Measurements from ENCODE around the gene EZR. TPM values are rescaled to one million over a fixed set of nuclear protein-coding genes. Genes with fewer than 3 reads are reported as not detected.
"Not testable (repeated sequence)": the region's sequence is repeated elsewhere in the genome, so short reads cannot be mapped to it uniquely, and the experiment has no call there.

Gene EZR
- total and polyA plus RNA-seq, 11 donors: 114 to 541 (median 161) TPM

GRCh38 chr6:158825038-158825950, 6.1 kb upstream of the EZR start:
- H3K27me3 ChIP-seq: no peaks in the 10 kb centered on the region
- peak overlapping the region in 1 of 12 donors; percentile 7 for H3K4me3 ChIP-seq
- WGBS, 4 donors: 69 to 78% (median 71%) methylated on average over 13 of the region's 13 CpGs
- H3K9me3 ChIP-seq: no peaks in the 10 kb centered on the region
- ATAC-seq (peak; percentile 12 to 66 (median 60)), DNase-seq (peak in 1 of 5 donors; percentile 43)
- intact Hi-C loops (cut with DNase I): no loop called here
- TF ChIP-seq, protein P1, sequence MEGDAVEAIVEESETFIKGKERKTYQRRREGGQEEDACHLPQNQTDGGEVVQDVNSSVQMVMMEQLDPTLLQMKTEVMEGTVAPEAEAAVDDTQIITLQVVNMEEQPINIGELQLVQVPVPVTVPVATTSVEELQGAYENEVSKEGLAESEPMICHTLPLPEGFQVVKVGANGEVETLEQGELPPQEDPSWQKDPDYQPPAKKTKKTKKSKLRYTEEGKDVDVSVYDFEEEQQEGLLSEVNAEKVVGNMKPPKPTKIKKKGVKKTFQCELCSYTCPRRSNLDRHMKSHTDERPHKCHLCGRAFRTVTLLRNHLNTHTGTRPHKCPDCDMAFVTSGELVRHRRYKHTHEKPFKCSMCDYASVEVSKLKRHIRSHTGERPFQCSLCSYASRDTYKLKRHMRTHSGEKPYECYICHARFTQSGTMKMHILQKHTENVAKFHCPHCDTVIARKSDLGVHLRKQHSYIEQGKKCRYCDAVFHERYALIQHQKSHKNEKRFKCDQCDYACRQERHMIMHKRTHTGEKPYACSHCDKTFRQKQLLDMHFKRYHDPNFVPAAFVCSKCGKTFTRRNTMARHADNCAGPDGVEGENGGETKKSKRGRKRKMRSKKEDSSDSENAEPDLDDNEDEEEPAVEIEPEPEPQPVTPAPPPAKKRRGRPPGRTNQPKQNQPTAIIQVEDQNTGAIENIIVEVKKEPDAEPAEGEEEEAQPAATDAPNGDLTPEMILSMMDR (IDR thresholded peaks at IDR 0.05): no peak
- no peak for TF ChIP-seq POLR2A (IDR thresholded peaks at IDR 0.05)
- H3K4me1 ChIP-seq: peaks cover 0 to 18% (median 7%) of the 10 kb centered on the region in 12 donors
- peak overlapping the region in 11 of 12 donors; percentile 2 to 62 (median 46) for H3K27ac ChIP-seq
- H3K36me3 ChIP-seq: no peaks in the 10 kb centered on the region

DNA sequence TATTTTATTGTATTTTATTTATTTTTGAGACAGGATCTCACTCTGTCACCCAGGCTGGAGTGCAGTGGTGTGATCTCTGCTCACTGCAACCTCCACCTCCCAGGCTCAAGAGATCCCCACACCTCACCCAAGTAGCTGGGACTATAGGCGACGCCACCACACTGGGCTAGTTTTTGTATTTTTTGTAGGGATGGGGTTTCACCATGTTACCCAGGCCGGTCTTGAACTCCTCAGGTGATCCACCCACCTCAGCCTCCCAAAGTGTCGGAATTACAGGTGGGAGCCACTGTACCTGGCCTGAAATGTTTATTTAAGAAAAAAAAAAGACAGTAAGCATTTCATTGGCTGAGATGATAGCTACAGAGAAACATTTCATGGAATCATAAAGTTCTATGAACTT, 4.4 kb upstream of the EZR start:
- 95 to 99% (median 99%) methylated on average over 4 of the region's 4 CpGs for WGBS, 4 donors
- H3K27me3 ChIP-seq; H3K4me3 ChIP-seq; DNase-seq; H3K9me3 ChIP-seq; H3K27ac ChIP-seq; intact Hi-C loops (cut with DNase I); H3K36me3 ChIP-seq; ATAC-seq: not testable (repeated sequence)
- peaks cover 0 to 22% (median 9%) of the 10 kb centered on the region in 12 donors for H3K4me1 ChIP-seq

GRCh38 chr6:158819977-158820622, 932 bp upstream of the EZR start:
- TF ChIP-seq, protein P1 (IDR thresholded peaks at IDR 0.05): no peak
- no peak for TF ChIP-seq POLR2A (IDR thresholded peaks at IDR 0.05)
- DNase-seq (no peak), ATAC-seq (no peak)
- intact Hi-C loops (cut with DNase I): loop anchor here in 6 of 10 donors (1.0 to 10.0 kb wide), 6 partner anchors 46 to 175 kb away; partner anchors contain the start of gene DYNLT1 (in 1 of the 6)
- Histone ChIP-seq H3K27ac (peak overlapping the region in 10 of 12 donors; percentile 87 to 97 (median 94)), H3K9me3 (no peaks in the 10 kb centered on the region), H3K4me3 (peak overlapping the region in 3 of 12 donors; percentile 88 to 90 (median 90)), H3K4me1 (peaks cover 0 to 32% (median 22%) of the 10 kb centered on the region in 12 donors), H3K27me3 (no peaks in the 10 kb centered on the region), H3K36me3 (peaks cover 0 to 8% (median 0%) of the 10 kb centered on the region in 9 donors)
- WGBS, 4 donors: 87 to 95% (median 93%) methylated on average over 6 of the region's 6 CpGs

DNA sequence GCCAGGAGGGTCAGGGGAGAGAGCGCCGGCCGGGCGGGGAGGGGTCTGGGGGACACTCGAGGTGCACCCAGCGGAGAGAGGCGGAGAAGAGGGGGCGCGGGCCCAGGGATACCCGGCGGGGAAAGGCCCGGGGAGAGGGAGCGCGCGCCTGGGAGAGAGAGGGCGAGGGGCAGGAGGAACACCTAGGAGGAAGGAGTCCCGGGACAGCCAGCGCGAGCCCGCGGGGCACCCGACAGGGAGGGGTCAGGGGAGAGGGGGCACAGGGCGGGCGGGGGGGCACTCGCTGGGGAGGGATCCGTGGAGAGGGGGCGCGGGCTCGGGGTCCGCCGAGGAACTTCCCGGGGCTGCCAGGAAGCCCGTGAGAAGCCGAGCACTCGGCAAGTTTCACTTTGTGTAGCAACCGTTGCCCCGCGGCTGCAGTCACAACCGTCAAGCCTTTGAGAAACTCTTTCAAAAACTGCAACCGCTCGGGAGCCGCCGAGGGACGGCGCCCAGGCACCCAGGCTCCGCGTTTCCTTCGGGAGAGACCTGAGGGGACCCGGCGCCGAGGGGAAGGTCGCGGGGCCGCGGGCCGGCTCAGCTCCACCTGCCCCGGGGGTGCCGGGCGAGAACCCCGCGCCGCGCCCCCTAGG, 471 bp downstream of the EZR start:
- intact Hi-C loops (cut with DNase I): loop anchor here in 6 of 10 donors (1.0 to 10.0 kb wide), 6 partner anchors 48 to 174 kb away; partner anchors contain the start of gene DYNLT1 (in 1 of the 6)
- 0 to 2% (median 1%) methylated on average over 27 to 63 of the region's 63 CpGs for WGBS, 4 donors

More for the DNA sequence above, 471 bp downstream of the EZR start:
- H3K4me3 ChIP-seq: peak overlapping the region; percentile 66 to 95 (median 88)
- peak; percentile 56 to 84 (median 68) for DNase-seq
- TF ChIP-seq, protein P1 (IDR thresholded peaks at IDR 0.05): no peak
- no peak for TF ChIP-seq POLR2A (IDR thresholded peaks at IDR 0.05)
- peaks cover 0 to 8% (median 0%) of the 10 kb centered on the region in 9 donors for H3K36me3 ChIP-seq
- H3K27ac ChIP-seq: peak overlapping the region; percentile 87 to 97 (median 92)
- H3K9me3 ChIP-seq: no peaks in the 10 kb centered on the region
- H3K27me3 ChIP-seq: no peaks in the 10 kb centered on the region
- peaks cover 4 to 46% (median 35%) of the 10 kb centered on the region in 12 donors for H3K4me1 ChIP-seq
- peak in 3 of 4 donors; percentile 43 to 58 (median 44) for ATAC-seq
